KG1 (cell line): ENCODE results near the gene FAM151A.
A peak's percentile ranks its signal among the peaks of the same experiment; 100 is the strongest.
"Not testable (repeated sequence)": the region's sequence is repeated elsewhere in the genome, so short reads cannot be mapped to it uniquely, and the experiment has no call there.

ENCODE experiments used
- DNase-seq: peaks from one replicate; lab custom pipeline; 2025; lab: John Stamatoyannopoulos, UW

The FAM151A gene

GRCh38 chr1:54636461-54637446 lies 13.4 kb upstream of the FAM151A start:
- not testable (repeated sequence) for DNase-seq

- not testable (repeated sequence) for DNase-seq
These were observed 12.5 kb upstream of the FAM151A start for GRCh38 chr1:54635804-54636203.

- no peak for DNase-seq
These were observed 3.9 kb upstream of the FAM151A start for GRCh38 chr1:54627196-54627595.

GRCh38 chr1:54624466-54625464 lies 1.4 kb upstream of the FAM151A start:
- no peak for DNase-seq

- DNase-seq: no peak
These were observed 3.6 kb downstream of the FAM151A start for GRCh38 chr1:54619749-54620148.

GRCh38 chr1:54615531-54616279 lies 7.6 kb downstream of the FAM151A start:
- DNase-seq: no peak

- DNase-seq: no peak
These were observed 8.8 kb downstream of the FAM151A start for GRCh38 chr1:54614563-54614962.

GRCh38 chr1:54614024-54614423 lies 9.3 kb downstream of the FAM151A start:
- DNase-seq: no peak

- DNase-seq: no peak
These were observed 11.7 kb downstream of the FAM151A start for GRCh38 chr1:54611621-54612020.

- DNase-seq: no peak
These were observed 12.4 kb downstream of the FAM151A start for GRCh38 chr1:54610601-54611580.

- DNase-seq: no peak
These were observed 13.3 kb downstream of the FAM151A start for GRCh38 chr1:54610048-54610447.

- no peak for DNase-seq
These were observed 13.9 kb downstream of the FAM151A start for GRCh38 chr1:54609301-54609921.

GRCh38 chr1:54608566-54609230 lies 14.6 kb downstream of the FAM151A start:
- no peak for DNase-seq

- DNase-seq: no peak
These were observed 15.3 kb downstream of the FAM151A start for GRCh38 chr1:54607821-54608565.

GRCh38 chr1:54606990-54607325 lies 16.4 kb downstream of the FAM151A start:
- no peak for DNase-seq

GRCh38 chr1:54606096-54606989 lies 17.0 kb downstream of the FAM151A start:
- no peak for DNase-seq

- DNase-seq: peak; percentile 27
These were observed 18.6 kb downstream of the FAM151A start for GRCh38 chr1:54604572-54605370.
